Measurements from ENCODE around the gene ZNF76.
A peak's percentile ranks its signal among the peaks of the same experiment; 100 is the strongest.

ZNF76 gene

DNA sequence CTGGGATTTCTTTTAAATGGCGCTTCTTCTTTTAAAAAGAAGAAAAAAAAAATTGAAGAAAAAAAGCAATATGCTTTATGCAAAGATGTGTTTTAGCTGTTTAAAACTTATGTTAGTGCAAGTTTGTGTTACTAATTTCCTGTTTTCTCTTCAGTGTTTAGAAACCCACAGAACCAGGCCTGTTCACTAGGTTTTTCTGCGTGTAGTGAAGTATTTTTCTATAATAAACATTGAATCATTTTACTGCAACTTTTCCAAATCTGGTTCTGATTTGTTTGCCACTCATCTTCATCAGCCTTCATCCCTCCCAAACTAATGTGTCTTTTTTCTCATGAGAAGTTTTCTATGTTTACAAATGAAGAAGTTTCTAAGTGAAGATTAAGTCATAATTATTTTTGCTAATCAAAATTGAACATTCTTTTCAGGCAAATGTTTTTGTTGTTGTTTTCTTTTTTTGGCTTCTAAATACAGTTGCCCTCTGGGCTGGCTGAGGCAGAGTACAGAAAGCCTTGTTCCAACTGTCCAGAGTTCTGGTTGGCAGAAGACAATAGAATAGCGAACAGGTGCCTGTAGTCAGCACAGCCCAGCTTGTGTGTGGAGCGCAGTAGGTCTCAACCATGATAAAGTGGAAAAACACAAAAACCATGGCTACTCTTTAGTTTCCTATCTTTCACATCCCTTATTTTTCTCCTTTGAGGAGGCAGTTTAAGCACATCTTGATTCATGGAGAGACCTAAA lies 14.5 kb downstream of the ZNF76 start:
- DNase-seq: no peak

DNA sequence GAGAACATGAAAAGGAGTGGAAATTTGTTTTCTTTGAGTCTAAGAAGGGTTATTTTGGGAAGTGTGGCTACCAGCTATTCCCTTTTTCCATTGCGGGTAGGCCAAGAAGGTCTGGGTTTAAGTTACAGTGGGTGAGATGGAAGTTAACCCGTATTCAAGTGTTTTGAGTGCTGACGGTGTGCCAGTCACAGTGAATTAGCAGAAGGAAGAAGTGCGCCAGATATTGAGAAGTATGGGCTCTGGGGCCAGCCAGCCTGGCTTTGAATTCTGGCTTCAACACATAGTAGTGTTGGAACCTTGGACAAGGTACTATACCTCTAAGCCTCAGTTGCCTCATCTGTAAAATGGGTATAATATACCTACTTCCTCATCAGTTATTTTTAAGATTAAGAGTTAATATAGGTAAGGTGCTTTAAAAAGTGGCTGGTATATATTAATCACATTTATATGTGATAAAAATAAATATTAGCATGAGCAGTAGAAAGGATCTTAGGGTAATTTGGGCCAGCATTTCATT lies 16.3 kb downstream of the ZNF76 start:
- no peak for DNase-seq

DNA sequence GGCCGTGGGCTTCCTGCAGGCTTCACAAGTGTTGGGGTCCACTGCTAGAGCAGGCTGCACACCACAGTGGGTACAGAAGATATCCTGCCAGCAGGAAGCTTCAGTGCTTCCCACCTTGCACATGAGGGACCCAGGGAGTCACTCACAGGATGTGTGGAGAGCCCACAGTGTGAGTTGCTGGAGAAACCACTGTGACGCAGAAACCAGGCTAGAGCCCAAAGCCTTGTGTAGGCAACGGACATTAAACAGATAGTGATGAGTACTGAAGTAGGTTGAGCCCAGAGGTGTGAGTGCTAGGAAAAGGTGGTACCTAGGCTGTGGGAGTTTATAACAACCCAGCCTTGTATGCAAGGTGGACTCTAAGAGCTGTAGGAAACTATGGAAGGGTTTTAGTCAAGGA lies 19.2 kb downstream of the ZNF76 start:
- no peak for DNase-seq

DNA sequence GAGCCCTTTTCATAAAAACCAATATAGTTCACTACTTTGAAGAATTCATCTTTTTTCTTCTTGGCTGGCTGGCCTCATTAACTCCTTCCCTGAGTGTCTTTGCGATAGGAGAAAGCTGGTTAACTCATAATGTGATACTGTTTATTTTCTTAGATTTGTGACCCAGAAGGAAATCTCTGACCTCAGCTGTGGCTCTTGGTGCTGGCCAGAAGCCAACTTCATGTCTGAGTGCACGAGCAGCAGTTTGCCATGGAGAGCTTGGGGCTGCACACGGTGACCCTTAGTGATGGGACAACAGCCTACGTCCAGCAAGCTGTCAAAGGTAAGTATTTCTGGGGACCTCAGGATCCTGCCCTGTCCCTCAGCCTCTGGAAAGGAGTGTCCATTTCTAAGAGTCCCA lies 21.4 kb downstream of the ZNF76 start:
- DNase-seq: no peak

DNA sequence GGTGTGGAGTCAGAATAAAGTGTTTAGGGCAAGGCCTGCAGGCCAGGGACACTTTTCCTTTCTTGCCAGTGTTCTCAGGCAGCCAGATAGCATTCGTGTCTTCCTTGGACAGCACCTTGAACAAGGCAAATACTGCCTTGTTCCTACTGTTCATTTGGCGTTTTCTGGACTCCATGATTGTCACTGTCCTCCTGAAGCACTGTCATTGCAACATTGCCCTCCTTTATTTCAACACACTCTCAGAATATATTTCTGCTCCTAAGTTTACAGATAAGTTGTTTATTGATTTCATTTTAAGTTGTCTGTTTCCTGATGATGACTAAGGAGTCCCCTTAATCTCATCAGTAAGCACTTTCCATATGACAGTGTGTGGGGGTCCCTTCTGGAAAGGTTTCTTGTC lies 22.9 kb downstream of the ZNF76 start:
- no peak for DNase-seq

DNA sequence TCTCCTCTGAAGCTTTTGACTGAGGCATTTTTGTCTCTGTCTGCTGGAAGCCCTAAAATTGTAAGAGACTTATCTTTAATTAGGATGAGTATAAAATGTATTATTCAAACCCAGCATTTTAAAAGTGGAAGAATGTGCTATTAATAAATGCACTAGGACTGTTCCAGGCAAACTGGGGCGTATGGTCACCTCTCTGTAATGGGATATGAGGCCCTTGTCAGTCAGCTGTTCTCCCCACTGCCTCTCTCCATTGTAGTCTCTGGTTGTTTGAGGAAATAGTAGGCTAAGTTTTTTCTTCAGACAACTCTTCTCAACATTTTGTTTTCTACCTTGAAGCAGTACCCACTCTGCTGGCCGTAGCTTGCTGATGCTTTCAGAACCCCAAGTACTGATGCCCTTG lies 23.8 kb downstream of the ZNF76 start:
- DNase-seq: no peak

DNA sequence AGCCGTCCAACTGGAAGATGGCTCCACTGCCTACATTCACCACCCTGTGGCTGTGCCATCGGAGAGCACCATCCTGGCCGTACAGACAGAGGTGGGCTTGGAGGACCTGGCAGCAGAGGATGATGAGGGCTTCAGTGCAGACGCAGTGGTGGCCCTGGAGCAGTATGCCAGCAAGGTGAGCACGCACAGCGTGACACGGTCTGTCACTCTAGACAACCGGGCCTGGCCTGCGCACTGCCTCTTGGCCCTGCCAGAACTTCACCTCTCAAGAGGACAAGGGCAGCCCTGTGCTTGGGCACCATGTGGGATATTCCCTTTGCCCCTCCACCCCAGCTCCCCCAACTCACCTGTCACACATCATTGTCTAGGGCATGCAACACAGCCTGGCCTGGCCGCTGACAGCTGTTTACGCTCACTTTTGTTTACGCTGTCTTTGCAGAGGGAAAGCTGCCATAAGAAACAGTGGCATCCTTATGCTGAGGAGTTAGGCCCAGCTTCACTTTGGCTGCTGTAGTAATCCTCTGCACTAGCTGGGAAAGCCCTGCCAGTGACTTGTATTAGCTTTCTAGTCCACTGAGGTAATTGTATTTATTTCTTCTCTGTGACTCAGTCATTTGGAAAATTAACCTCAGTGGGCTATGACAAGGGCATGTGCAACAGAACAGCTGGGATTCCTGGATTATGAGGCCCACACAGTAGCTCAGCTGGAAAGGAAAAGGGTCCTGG lies 28.3 kb downstream of the ZNF76 start:
- no peak for DNase-seq

DNA sequence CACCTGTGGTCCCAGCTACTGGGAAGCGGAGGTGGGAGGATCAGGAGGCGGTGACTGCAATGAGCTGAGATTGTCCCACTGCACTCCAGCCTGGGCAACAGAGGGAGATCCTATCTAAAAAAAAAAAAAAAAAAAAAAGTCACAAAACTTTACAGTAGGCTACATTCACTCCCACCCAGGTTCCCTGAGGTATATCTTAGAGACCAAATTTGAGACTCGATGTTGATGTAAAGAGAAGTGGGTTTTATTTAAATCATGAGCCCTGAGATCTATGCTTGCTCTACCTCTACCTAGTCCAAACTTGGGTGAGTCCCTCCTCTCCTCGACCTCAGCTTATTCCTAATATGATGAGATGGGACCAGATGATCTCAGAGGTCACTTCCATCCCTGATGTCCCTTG lies 29.3 kb downstream of the ZNF76 start:
- DNase-seq: no peak

DNA sequence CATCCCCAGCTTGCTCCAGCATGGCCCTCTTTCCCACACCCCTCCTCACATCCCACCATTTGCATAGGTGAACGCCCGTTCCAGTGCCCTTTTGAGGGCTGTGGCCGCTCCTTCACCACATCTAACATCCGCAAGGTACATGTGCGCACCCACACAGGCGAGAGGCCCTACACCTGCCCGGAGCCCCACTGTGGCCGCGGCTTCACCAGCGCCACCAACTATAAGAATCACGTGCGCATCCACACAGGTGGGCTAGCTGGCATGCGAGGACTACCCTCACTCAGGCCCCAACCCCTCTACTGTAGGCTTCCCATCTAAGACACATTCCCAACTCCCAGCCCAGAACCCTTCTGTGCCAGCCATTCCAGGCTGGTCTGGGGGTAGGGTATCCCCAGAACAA lies 32.0 kb downstream of the ZNF76 start:
- no peak for DNase-seq

DNA sequence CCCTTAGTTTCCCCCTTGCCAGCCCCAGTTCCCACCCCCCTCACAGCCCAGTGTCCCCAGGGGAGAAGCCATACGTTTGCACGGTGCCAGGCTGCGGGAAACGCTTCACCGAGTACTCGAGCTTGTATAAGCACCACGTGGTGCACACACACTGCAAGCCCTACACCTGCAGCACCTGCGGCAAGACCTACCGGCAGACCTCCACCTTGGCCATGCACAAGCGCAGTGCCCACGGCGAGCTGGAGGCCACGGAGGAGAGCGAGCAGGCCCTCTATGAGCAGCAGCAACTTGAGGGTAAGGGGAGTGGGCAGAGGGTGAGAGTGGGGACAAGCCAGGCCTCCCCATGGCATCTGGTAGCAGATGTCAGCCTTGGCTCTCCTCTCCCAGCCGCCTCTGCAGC lies 33.0 kb downstream of the ZNF76 start:
- no peak for DNase-seq

DNA sequence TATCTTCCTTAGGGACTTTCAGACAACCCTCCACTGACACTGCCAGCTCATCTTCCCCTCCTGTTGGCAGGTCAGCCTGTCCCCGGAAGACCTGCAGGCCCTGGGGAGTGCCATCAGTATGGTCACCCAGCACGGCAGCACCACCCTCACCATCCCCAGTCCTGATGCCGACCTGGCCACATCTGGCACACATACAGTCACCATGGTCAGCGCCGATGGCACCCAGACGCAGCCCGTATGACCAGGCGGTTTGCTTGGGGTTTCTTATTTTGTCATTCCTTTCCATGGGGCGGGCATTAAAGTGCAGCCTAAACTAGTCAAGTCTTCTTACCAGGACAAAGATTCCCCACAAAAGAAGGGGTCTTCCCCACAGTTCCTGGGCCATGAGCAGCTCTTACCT lies 34.1 kb downstream of the ZNF76 start:
- DNase-seq: no peak

DNA sequence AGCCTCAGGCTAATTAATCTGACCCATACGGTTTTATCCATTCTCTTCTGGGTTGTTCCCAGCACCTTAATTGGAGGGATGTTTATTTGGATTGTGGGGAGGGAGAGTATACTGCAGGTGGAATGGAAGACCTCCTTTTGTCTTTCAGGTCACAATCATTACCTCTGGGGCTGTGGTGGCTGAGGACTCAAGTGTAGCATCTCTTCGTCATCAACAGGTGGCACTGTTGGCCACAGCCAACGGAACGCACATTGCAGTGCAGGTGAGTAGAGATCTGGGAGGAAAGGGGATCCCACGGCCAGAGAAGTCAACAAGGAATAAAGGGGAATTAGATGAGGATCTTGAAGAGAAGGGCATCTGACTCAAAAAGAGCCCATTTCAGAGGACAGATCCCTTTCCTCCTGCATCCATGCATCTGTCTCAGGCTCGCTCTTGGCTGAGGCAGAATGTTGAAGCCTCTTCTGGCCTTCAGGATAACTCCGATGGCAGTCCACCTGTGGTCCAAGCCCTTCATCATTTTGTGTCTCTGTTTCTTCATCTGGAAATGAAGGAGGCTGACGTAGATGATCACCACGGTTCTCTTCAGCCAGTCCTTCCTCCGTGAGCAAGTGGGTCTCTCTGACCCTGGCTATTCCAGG lies 34.9 kb downstream of the ZNF76 start:
- peak; percentile 16 for DNase-seq

DNA sequence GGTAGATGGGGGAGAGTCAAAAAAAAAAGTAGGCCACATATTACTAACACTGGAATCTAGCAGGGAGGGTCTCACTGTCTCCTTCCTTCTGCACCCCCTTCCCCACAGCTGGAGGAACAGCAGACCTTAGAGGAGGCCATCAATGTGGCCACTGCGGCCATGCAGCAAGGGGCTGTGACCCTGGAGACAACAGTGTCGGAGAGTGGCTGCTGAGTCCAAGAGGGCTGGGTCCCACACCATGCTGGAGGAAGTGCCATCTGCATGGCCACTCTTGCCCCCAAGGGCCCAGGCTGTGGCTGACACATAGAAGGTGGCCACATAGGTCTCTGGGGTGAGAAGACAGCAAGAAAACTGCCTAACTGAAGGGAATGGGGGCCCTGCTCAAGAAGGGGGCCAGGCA lies 35.5 kb downstream of the ZNF76 start:
- DNase-seq: no peak

DNA sequence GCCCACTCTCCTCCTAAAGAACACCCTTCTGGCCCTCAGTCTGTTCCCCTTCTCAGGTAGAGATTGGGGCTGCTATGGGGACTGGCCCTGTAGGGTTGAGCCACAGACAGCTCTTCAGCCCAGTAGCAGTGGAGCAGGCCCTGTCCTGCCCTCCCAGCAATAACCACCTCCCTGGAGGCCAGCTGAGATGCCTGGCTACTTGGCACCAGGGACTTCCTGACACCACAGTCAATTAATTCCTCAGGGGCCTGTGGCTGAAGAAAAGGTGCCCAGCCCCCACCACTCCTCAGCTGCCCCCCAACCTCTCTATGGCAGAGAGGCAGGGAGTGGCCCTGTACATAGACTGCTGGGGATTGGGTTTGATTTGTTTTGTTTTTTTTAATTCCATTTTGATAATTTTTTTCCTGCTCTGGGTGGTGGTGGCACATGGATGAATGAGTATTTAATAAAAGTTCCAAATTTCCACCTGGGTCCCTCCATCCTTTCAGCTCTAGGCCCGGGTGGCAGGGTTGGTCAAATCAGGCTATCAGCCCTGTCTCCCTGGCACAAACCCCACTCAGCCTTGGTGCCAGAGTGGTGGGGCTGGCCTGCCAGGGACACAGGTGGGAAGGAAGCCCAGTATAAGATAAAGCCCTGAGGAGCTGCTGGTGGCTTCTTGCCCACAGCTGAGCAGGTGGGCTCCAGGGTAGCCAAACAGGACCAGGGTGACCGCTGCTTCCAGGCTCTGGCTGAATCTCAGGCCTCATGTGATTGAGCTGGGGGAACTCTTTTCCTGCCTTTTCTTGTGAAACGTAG lies 36.2 kb downstream of the ZNF76 start:
- no peak for DNase-seq

DNA sequence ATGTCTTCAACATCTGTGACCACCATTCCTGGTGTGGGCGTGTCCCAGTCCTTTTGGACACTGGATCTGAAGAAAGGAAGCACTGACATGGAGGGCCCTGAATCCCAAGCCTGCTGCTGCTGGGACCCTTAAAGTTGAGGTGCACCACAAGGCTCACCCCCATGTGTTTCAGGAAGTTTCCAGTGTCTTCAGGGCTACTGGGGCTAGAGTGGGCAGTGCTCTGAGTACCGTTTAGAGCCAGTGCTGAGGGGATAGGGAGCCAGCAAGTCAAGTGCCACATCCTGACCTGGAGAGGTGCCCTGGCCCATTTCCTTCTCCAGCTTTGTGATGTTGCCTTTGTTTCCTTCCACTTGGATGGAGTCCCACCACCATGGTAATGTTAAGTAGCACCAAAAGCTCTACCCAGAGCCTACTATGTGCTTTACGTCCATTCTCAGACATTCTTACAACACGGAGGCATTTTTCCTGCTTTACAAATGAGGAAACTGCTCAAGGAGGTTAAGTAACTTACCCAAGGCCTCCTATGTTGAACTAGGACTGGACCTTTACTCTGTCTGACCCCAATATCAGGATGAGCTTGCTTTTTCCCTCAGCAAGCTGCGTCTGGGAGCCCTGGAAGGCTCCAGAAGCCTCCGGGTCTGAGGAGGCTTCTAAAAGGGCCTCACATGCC lies 37.5 kb downstream of the ZNF76 start:
- no peak for DNase-seq

DNA sequence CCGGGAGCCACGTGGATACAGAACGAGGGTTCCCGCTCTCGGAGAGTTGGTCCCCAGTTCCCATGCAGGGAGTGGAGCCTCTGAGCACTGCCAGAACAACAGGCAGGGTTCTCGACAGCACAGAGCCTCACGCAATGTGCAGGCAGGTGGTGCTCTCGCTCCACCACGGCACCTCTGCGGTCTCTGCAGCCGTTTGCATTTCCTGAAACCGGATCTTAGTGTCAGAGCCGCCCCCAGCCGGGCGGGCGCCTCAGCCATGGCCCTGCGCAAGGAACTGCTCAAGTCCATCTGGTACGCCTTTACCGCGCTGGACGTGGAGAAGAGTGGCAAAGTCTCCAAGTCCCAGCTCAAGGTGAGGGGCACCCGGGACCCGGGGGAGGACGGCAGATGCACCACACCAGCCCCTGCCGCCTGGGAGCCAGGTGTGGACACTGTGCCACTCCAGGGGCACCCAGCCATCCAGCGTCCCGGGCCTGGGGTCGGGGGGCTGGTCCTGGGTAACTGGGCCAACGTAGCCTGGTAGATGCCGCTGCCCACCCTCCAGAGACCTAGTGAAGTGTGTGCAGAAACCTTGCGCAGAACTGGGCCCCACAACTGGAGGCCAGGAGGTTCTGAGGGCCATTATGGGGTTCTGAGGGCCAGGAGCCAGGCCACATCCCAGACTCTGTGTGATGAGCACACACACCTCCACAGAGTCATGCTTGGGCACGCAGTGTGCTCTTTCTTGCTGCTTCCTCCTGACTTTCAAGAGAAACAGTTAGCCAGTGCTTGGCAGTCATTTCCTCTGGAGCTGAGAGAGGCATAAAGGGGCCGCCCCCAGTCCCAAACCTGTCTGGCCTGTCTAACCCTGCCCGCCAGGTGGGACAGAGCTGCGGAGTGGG lies 38.3 kb downstream of the ZNF76 start, which contains the start of gene DEF6:
DEF6 (plus strand) TSS at position 218 of the 881 bp plus-strand sequence; CDS start at position 257, 39 bp downstream.
- DNase-seq: peak; percentile 47

DNA sequence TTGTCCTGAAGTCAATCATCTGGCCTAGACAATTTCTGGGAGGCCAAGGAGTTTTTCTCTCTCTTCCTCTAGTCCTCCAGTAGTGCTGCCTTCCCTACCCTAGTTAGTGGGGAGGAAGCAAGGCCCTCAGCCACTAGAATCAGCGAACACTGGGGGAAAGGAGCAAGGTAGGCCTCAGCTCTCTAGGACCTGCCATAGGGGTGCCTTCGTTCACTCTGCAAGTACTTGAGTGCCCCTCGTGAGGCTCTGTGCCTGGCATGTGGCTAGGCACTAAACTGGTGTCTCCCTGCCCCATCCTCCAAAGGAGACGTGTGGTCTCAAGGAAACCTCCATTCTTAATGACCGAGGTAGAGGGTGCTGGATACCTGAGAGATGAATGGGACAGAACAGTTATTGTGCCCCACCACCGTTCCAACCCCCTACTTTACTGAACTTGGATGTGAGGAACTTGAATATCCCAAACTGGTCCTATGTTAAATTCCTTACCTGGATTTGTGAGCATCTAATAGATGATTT lies 39.1 kb downstream of the ZNF76 start:
- DNase-seq: no peak

DNA sequence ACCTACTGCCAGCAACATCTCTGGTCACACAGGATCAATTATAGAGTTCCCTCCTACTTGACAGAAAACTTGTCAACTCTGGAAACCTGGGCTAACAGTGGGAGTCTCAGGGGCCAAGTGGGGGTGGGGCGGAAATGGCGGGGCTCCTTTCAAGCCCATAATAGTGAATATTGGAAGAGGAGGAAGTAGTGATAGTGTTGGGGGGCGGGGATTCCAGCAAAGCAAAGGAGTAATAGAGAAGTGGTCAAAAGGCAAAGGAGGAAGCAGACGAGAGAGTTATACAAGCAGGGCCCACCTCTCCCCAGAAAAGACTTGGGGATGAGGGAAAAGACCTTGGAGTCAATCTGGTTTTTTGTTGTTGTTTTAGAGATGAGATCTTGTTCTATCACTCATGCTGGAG lies 40.1 kb downstream of the ZNF76 start:
- DNase-seq: no peak

DNA sequence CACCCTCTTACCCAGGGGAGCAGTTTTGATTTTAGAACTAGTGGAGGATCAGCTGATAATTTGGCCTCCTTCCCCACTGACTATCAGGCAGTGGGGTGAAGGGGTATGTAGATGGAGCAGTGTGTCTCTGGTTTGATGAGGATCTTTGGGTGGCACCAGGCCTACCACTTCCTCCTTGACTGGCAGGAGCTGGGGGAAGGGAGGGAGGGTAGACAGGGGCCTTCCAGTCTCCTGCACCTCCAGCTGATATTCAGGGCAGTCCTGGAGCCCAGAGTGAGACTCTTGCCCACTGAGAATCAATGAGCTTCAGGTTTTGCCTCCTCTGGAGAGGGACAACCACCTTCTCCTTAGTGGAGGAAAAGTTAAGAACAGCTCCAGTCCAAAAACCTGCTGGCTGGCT lies 41.3 kb downstream of the ZNF76 start:
- no peak for DNase-seq

DNA sequence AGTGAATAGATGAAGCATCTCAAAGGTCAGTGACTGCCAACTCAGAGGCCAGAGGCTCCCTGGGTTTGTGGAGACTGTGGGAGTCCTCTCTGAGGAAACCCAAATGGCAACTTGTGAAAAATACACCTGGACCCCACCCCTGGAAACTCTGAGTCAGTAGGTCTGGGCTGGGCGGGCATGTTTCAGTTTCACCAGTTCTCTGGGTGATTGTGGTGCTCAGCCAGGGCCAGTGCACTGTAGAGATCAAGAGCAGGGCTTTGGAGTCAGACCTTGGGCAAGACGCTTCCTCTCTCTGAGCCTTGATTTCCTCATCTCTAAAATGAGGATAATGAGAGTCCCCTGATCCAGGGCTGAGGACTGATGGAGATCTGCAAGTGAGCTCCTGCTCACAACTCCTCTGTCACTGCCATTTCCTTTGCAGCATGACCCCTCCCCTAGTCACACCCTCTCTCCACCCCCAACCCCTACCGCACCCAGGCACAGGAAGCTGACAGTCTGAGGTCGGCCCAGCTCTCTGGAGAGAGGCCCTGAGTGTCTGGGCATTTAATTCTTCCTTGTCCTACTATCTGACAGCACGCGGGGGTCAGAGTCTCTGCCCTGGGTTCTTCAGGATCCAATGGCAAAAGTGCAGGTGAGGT lies 43.2 kb downstream of the ZNF76 start:
- no peak for DNase-seq

DNA sequence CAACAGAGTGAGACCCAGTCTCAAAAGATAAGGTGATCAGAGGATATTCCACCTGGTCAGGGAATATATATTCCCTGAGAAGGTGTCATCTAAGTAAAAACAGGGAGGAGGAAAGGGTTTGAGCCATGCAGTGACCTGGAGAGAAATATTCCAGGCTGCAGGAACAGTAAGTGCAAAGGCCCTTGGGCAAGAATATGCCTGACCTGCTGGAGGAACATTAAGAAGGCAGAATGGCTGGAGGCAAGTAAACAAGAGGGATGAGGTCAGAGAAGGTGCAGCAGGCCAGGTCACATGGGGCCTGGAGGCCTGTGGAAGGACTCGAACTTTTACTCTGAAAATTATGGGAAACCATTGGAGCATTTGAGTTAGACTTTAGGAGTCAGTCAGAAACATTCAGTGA lies 44.8 kb downstream of the ZNF76 start:
- no peak for DNase-seq

Data from NCI-H1092 treated with DMSO at 0.1 percent for 48 hours (cell line).